Skin epidermis (tissue), 12 donors: ENCODE data around the gene SLCO4C1.

Experiments
- H3K27ac ChIP-seq, 21 experiments: fragments of 200-600 bp; sonication (generic) in 11 of 21; one replicate each; pipeline ENCODE4 v1.5.0; 2020; ENCODE audit warnings: mild to moderate bottlenecking in 3 of 21, inconsistent platforms in 2 of 21, moderate library complexity in 2 of 21
- H3K4me3 ChIP-seq, 7 experiments: fragments of 200-600 bp; sonication (generic) in 2 of 7; one replicate each; pipeline ENCODE4 v1.5.0; 2020; ENCODE audit warnings: inconsistent platforms in 2 of 7, mild to moderate bottlenecking in 2 of 7, moderate library complexity in 1 of 7

SLCO4C1 gene

DNA sequence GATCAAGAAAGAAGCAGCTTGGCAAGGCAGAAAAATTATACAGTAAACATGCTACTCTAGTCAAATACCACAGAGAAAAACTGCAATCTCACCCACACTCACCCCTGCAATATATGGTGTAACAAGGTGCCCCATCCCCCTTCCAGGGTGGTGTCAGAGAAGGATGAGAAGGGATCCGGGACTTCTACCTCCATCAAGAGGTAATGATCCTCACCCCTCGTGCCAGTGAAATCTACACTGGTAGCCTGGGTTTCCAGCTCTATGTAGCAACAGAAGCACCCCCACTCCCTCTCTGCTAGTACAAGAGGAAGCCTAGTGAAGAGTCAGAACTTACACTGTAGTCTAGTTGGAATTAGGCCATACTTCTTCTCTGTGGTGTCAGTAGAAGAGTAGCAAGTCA lies 18.9 kb downstream of the SLCO4C1 start:
- H3K27ac ChIP-seq, result no peak overlapping the region
- H3K4me3 ChIP-seq, result no peak overlapping the region

GRCh38 chr5:102271759-102272158 lies 24.3 kb downstream of the SLCO4C1 start:
- no peak overlapping the region for H3K27ac ChIP-seq

GRCh38 chr5:102270036-102270435 lies 26.0 kb downstream of the SLCO4C1 start:
- no peak overlapping the region for H3K4me3 ChIP-seq

More at GRCh38 chr5:102271759-102272158, 24.3 kb downstream of the SLCO4C1 start:
- no peak overlapping the region for H3K4me3 ChIP-seq

GRCh38 chr5:102262688-102263087 lies 33.4 kb downstream of the SLCO4C1 start:
- no peak overlapping the region for H3K4me3 ChIP-seq
- H3K27ac ChIP-seq, result no peak overlapping the region

More at GRCh38 chr5:102270036-102270435, 26.0 kb downstream of the SLCO4C1 start:
- no peak overlapping the region for H3K27ac ChIP-seq

DNA sequence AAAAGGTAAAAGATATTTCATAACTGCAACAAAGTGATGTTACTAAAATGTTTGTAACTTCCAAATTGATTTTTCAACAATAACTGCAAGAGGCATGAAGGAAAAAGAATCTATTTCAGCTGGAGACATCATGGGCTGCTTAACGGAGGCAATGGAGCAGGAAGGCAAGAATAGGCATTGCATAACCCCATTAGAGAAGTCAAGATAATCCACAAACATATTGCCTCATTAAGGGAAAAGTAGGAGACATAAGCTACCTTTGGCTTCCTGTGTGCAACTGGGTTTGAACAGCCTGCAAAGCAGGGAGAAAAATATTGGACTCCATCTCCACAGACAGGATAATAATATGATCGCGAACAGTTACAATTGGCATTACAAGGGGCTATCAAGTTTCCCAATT lies 46.7 kb downstream of the SLCO4C1 start:
- Histone ChIP-seq H3K4me3 (no peak overlapping the region), H3K27ac (no peak overlapping the region)

- Histone ChIP-seq H3K4me3 (no peak overlapping the region), H3K27ac (no peak overlapping the region)
These were observed 52.9 kb downstream of the SLCO4C1 start for GRCh38 chr5:102243213-102243612.

DNA sequence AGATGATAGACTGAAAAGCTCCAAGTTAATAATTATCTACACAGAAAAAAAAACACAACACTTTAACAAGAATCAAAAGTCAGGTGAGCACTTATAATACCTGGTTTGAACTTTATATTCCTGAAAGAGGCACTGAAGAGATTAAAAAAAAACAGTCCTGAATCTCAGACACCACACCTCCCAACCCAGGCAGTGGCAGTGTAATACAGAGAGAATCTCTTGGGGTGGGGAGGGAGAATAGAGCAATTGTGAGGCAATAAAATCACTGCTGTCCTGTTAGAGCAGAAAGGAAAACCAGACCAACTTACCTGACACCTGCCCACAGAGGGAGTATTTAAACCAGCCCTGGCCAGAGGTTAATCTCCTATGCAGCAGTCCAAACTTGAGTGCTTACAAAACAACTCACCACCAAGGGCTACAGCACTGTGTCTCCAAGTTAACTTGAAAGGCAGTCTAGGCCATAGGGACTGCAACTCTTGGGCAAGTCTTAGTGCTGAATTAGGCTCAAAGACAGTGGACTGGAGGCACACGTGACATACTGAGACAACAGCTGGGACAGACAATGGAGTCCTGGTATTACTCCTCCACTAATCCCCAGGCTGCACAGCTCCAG lies 54.2 kb downstream of the SLCO4C1 start:
- H3K27ac ChIP-seq, result no peak overlapping the region

DNA sequence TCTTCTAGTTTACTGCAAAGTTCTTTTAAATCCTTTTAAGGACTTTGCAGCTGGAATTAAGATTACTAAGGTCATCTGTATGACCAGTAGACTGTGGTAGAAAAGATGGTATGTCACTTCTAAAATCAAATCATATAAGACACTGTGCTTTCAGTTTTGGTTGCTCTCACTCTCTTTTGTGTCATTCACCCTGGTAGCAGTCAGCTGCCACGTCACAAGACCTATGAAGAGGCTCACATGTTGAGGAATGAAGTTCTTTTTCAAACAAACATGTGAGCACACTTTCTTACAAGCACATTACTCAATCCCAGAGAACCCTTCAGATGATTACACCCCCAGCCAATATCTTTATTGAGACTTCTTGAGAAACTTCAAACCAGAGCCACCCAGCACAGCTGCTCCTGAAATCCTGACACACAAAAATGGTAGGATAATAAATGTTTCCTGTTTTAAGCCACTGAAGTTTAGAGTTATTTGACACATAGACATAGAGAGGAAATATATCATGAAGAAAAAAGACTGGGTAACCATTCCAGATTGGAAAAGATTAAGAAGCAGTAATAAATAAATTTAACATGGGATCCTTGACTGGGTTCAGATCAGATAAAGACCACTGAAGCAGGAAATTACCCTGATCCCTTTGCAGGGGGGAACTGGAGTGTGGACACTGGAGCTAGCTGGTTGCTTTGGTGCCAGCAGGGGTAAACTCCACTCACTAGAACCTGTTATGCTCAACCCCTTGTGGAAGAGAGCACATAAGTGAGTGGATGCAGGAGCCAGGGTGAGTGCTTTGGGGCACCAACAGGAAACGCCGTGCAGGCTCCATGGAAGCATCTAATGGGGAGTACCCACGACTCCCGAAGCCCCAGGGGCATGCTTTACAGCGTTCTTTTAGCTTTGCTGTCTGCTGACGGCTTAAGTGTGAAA lies 64.1 kb downstream of the SLCO4C1 start:
- Histone ChIP-seq H3K27ac (no peak overlapping the region), H3K4me3 (no peak overlapping the region)

More for the DNA sequence above, 54.2 kb downstream of the SLCO4C1 start:
- H3K4me3 ChIP-seq, result no peak overlapping the region

DNA sequence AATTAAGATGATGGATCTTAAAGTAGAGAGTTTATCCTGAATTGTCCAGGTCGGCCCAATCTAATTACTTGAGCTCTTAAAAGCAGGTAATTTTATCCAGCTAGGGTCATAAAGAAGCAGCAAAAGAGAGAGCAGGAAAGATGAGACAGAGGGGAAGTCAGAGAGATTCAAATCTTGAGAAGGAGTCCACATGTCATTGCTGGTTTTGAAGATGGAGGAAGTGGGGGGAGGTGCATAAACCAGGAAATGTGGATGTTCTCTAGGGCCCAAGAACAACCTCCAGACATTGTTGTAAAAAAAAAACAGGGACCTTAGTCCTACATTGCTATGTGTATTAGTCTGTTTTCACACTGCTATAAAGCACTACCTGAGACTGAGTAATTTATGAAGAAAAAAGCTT lies 66.4 kb downstream of the SLCO4C1 start:
- Histone ChIP-seq H3K4me3 (no peak overlapping the region), H3K27ac (no peak overlapping the region)

DNA sequence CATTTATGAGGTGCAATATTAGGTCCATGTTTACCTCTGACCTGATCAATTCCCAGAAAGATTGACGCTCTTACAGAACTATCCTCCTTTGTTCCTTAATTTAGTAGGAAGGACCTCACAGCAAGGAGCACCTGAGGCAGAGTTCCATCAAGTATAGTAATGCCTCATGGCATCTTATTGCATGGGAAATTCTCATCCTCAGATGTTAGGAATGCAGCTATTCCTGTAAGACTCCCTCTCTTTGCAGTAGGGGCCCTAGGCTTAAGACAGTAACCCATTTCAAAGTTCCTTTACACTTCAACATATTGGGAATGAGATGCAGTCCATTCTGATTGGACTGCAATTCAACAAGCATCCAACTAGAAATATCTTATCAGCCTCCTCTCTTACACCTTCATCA lies 69.8 kb downstream of the SLCO4C1 start:
- no peak overlapping the region for H3K4me3 ChIP-seq
- H3K27ac ChIP-seq, result no peak overlapping the region

- no peak overlapping the region for H3K4me3 ChIP-seq
These were observed 72.3 kb downstream of the SLCO4C1 start for GRCh38 chr5:102223542-102224477.

GRCh38 chr5:102222772-102223171 lies 73.3 kb downstream of the SLCO4C1 start:
- Histone ChIP-seq H3K27ac (no peak overlapping the region), H3K4me3 (no peak overlapping the region)

More at GRCh38 chr5:102223542-102224477, 72.3 kb downstream of the SLCO4C1 start:
- H3K27ac ChIP-seq, result no peak overlapping the region

GRCh38 chr5:102221949-102222348 lies 74.1 kb downstream of the SLCO4C1 start:
- Histone ChIP-seq H3K4me3 (no peak overlapping the region), H3K27ac (no peak overlapping the region)

GRCh38 chr5:102218159-102218558 lies 77.9 kb downstream of the SLCO4C1 start:
- Histone ChIP-seq H3K4me3 (no peak overlapping the region), H3K27ac (no peak overlapping the region)

GRCh38 chr5:102216678-102217077 lies 79.4 kb downstream of the SLCO4C1 start:
- Histone ChIP-seq H3K4me3 (no peak overlapping the region), H3K27ac (no peak overlapping the region)

GRCh38 chr5:102211165-102211564 lies 84.9 kb downstream of the SLCO4C1 start:
- Histone ChIP-seq H3K27ac (no peak overlapping the region), H3K4me3 (no peak overlapping the region)

- H3K4me3 ChIP-seq, result no peak overlapping the region
- H3K27ac ChIP-seq, result no peak overlapping the region
These were observed 95.2 kb downstream of the SLCO4C1 start for GRCh38 chr5:102200861-102201260.

GRCh38 chr5:102196481-102196880 lies 99.6 kb downstream of the SLCO4C1 start:
- no peak overlapping the region for H3K4me3 ChIP-seq
- H3K27ac ChIP-seq, result no peak overlapping the region
